Measurements from ENCODE around the gene HNRNPH2. TPM values are rescaled to one million over a fixed set of nuclear protein-coding genes. Genes with fewer than 3 reads are reported as not detected.

The HNRNPH2 gene
- total RNA-seq, 1 experiment from 2014 or later, result 49.8 TPM

DNA sequence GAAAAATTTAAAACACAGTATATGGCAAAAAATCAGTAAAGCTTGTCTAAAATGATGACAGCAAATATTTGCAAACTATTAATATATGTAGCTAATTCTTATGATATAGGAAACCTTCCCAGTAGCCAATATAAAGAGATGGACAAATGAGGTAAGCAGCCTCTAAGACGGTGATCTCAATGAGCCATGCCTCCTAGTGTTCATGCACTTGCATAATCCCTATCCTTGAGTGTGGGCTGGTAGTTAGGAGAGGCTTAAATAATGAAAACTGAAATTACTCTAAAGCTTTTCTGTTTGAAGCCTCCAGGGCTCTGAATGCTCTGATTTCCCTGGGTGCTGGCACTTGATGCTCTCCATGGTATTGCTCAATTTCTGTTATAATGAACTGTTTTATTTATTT is 52.6 kb downstream of the HNRNPH2 start:
- DNase-seq (ENCODE audit: low read depth, low spot score) (no peak), ATAC-seq (peak; percentile 47; the same call in 1 of the 2 replicates)
- intact Hi-C loops (cut with micrococcal nuclease), result no loop called here
- Histone ChIP-seq H4K20me1 (ENCODE audit: insufficient read depth) (no peaks in the 10 kb centered on the region), H3K9me2 (ENCODE audit: insufficient read depth) (no peaks in the 10 kb centered on the region), H3K4me1 (ENCODE audit: control insufficient read depth in 1 of 2, insufficient read depth in 2 of 2, low read length in 2 of 2) (no peaks in the 10 kb centered on the region), H3K79me2 (ENCODE audit: insufficient read depth, low read length) (no peaks in the 10 kb centered on the region), H3K4me3 (replicated peaks in 1 of 2; ENCODE audit: low read depth in 1 of 2, low read length in 2 of 2) (no peak overlapping the region), H3K9me3 (ENCODE audit: control insufficient read depth in 1 of 2, insufficient read depth in 1 of 2, low read depth in 1 of 2, low read length in 2 of 2) (no peaks in the 10 kb centered on the region), H3K36me3 (ENCODE audit: control insufficient read depth in 1 of 2, insufficient read depth in 2 of 2, low read length in 2 of 2) (no peaks in the 10 kb centered on the region), H3K27me3 (ENCODE audit: insufficient read depth, low read length) (no peaks in the 10 kb centered on the region), H2AFZ (ENCODE audit: low read depth, low read length, poor library complexity, severe bottlenecking) (no peak overlapping the region), H3K9ac (ENCODE audit: low read length) (no peak overlapping the region), H3K27ac (ENCODE audit: low read depth, low read length) (no peak overlapping the region), H3K4me2 (ENCODE audit: low read length) (no peak overlapping the region)
- no TSS peak for BruUV-seq (replicated peaks)
- ChIA-PET RAD21 (ENCODE audit: low non-redundant PET in 1 of 2, low total read pairs in 2 of 2, uncharacterized antibody in 2 of 2, unreplicated experiment in 2 of 2) (no interaction called here), POLR2A (no interaction called here), CTCF (no interaction called here)
- TF ChIP-seq CEBPB (IDR thresholded peaks at IDR 0.05; ENCODE audit: low read depth) (no peak), CBX3 (IDR thresholded peaks at IDR 0.05; ENCODE audit: low read depth) (no peak), POLR2A (IDR thresholded peaks at IDR 0.05; ENCODE audit: borderline replicate concordance, extremely low read depth, insufficient read depth, insufficient read length) (no peak), ZFX (IDR thresholded peaks at IDR 0.05) (no peak), MAX (IDR thresholded peaks at IDR 0.05) (no peak), RAD21 (IDR thresholded peaks at IDR 0.05; ENCODE audit: low read depth) (no peak), JUND (IDR thresholded peaks at IDR 0.05) (no peak), EZH2phosphoT487 (IDR thresholded peaks at IDR 0.05; ENCODE audit: borderline replicate concordance) (no peak), ZNF274 (IDR thresholded peaks at IDR 0.05; ENCODE audit: low read depth, low read length) (no peak), FOSL1 (IDR thresholded peaks at IDR 0.05; ENCODE audit: low read depth) (no peak), SP1 (IDR thresholded peaks at IDR 0.05; ENCODE audit: low read depth) (no peak), ELF1 (IDR thresholded peaks at IDR 0.05; ENCODE audit: borderline replicate concordance, low read depth) (no peak), POLR2AphosphoS5 (IDR thresholded peaks at IDR 0.05; ENCODE audit: low read depth, low read length) (no peak), EZH2 (IDR thresholded peaks at IDR 0.05) (no peak), YY1 (IDR thresholded peaks at IDR 0.05; ENCODE audit: extremely low read depth, insufficient replicate concordance, low read depth, low read length) (no peak), TCF7L2 (IDR thresholded peaks at IDR 0.05; ENCODE audit: borderline replicate concordance, extremely low read depth, insufficient read depth, insufficient read length) (no peak)
- TF ChIP-seq, protein P1, sequence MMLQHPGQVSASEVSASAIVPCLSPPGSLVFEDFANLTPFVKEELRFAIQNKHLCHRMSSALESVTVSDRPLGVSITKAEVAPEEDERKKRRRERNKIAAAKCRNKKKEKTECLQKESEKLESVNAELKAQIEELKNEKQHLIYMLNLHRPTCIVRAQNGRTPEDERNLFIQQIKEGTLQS (IDR thresholded peaks at IDR 0.05), result no peak
- TF ChIP-seq, protein P2, sequence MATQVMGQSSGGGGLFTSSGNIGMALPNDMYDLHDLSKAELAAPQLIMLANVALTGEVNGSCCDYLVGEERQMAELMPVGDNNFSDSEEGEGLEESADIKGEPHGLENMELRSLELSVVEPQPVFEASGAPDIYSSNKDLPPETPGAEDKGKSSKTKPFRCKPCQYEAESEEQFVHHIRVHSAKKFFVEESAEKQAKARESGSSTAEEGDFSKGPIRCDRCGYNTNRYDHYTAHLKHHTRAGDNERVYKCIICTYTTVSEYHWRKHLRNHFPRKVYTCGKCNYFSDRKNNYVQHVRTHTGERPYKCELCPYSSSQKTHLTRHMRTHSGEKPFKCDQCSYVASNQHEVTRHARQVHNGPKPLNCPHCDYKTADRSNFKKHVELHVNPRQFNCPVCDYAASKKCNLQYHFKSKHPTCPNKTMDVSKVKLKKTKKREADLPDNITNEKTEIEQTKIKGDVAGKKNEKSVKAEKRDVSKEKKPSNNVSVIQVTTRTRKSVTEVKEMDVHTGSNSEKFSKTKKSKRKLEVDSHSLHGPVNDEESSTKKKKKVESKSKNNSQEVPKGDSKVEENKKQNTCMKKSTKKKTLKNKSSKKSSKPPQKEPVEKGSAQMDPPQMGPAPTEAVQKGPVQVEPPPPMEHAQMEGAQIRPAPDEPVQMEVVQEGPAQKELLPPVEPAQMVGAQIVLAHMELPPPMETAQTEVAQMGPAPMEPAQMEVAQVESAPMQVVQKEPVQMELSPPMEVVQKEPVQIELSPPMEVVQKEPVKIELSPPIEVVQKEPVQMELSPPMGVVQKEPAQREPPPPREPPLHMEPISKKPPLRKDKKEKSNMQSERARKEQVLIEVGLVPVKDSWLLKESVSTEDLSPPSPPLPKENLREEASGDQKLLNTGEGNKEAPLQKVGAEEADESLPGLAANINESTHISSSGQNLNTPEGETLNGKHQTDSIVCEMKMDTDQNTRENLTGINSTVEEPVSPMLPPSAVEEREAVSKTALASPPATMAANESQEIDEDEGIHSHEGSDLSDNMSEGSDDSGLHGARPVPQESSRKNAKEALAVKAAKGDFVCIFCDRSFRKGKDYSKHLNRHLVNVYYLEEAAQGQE (IDR thresholded peaks at IDR 0.05; ENCODE audit: low read depth), result no peak
- TF ChIP-seq, protein P3, sequence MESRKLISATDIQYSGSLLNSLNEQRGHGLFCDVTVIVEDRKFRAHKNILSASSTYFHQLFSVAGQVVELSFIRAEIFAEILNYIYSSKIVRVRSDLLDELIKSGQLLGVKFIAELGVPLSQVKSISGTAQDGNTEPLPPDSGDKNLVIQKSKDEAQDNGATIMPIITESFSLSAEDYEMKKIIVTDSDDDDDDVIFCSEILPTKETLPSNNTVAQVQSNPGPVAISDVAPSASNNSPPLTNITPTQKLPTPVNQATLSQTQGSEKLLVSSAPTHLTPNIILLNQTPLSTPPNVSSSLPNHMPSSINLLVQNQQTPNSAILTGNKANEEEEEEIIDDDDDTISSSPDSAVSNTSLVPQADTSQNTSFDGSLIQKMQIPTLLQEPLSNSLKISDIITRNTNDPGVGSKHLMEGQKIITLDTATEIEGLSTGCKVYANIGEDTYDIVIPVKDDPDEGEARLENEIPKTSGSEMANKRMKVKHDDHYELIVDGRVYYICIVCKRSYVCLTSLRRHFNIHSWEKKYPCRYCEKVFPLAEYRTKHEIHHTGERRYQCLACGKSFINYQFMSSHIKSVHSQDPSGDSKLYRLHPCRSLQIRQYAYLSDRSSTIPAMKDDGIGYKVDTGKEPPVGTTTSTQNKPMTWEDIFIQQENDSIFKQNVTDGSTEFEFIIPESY (IDR thresholded peaks at IDR 0.05; ENCODE audit: extremely low read depth, insufficient replicate concordance, low read length), result no peak
- TF ChIP-seq, protein P4, sequence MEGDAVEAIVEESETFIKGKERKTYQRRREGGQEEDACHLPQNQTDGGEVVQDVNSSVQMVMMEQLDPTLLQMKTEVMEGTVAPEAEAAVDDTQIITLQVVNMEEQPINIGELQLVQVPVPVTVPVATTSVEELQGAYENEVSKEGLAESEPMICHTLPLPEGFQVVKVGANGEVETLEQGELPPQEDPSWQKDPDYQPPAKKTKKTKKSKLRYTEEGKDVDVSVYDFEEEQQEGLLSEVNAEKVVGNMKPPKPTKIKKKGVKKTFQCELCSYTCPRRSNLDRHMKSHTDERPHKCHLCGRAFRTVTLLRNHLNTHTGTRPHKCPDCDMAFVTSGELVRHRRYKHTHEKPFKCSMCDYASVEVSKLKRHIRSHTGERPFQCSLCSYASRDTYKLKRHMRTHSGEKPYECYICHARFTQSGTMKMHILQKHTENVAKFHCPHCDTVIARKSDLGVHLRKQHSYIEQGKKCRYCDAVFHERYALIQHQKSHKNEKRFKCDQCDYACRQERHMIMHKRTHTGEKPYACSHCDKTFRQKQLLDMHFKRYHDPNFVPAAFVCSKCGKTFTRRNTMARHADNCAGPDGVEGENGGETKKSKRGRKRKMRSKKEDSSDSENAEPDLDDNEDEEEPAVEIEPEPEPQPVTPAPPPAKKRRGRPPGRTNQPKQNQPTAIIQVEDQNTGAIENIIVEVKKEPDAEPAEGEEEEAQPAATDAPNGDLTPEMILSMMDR (IDR thresholded peaks at IDR 0.05 in 2 of 3, conservative IDR thresholded peaks at IDR 0.05 in 1 of 3; ENCODE audit: borderline replicate concordance in 1 of 3, insufficient read depth in 1 of 3, low read depth in 2 of 3, low read length in 2 of 3), result no peak

All from HCT116 (cell line).